GM12801 (cell line): ENCODE measurements around the gene KLC1.

Source experiments
- CTCF ChIP-seq: IDR thresholded peaks from one replicate; pipeline ENCODE4 v1.5.1; 2011; ENCODE audit warnings: control low read depth; ENCODE audit not compliant: insufficient read length; ENCODE audit errors: extremely low read depth

KLC1 gene

GRCh38 chr14:103704708-103705107, 75.7 kb downstream of the KLC1 start:
- no peak for TF ChIP-seq CTCF

- no peak for TF ChIP-seq CTCF
Observed at GRCh38 chr14:103705118-103705503, 76.1 kb downstream of the KLC1 start.

GRCh38 chr14:103705504-103706284, 76.7 kb downstream of the KLC1 start:
- TF ChIP-seq CTCF, result no peak

- TF ChIP-seq CTCF, result no peak
Observed at GRCh38 chr14:103706551-103707328, 77.7 kb downstream of the KLC1 start.

- no peak for TF ChIP-seq CTCF
Observed at GRCh38 chr14:103707329-103708263, 78.6 kb downstream of the KLC1 start.

- no peak for TF ChIP-seq CTCF
Observed at GRCh38 chr14:103708750-103709187, 79.8 kb downstream of the KLC1 start.

GRCh38 chr14:103709814-103710213, 80.8 kb downstream of the KLC1 start:
- TF ChIP-seq CTCF, result no peak
